ENCODE measurements around the gene PSMG1. TPM values are rescaled to one million over a fixed set of nuclear protein-coding genes. Genes with fewer than 3 reads are reported as not detected.
A peak's percentile ranks its signal among the peaks of the same experiment; 100 is the strongest.

The PSMG1 gene
- polyA plus RNA-seq, 1 of the 3 experiments (the other 2 are of a cell fraction): 39.6 TPM

- peaks cover 29% of the 10 kb centered on the region for H3K79me2 ChIP-seq (ENCODE audit: insufficient read depth)
- POLR2A ChIA-PET: interaction anchor here (1.1 to 1.4 kb wide), 4 partner anchors 11 to 203 kb away, joined by 3 to 10 read pairs (median 4); partner anchors contain the start of gene HMGN1
Observed at GRCh38 chr21:39184050-39184980, 1.1 kb upstream of the PSMG1 start.

DNA sequence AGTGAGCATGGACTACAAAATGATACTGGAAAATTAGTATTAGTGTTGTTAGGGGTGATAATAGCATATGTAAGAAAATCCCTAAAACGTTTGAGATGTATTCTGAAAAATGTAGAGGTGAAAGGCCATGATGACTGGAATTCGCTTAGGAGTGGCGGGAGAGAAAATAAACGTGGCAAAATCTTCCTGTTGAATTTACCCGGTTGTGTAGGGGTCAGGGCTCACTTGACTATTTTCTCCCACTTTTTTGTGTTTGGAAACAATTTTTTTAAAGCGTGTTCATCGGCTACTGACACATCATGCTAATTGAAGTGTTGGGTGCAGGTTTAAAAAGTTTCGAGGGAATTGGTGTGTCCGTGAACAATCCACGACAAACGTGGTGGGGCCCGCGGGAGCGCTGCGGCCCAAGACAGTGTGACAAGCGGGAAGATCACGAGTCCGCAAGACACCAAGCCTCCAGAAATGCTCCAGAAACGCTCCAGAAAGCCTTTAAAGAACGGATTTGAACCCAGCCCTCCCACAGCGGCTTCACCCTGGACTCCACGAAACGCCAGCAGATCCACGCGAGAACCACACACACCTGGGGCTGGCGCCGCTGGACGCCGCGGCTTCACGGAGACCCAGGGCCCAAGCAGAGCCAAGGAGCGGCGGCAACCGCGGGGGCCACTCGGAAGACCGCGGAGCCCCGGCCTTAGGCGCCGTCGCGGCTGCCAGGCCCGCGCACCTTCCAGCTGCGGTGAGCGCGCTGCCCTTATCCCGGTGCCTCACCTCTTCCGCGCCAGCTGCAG is 573 bp downstream of the PSMG1 start:
- peaks cover 37% of the 10 kb centered on the region for H3K79me2 ChIP-seq (ENCODE audit: insufficient read depth)
- H3F3A ChIP-seq (replicated peaks; ENCODE audit: insufficient read depth): peaks cover 8% of the 10 kb centered on the region
- POLR2A ChIA-PET: interaction anchor here (0.8 to 1.4 kb wide), 6 partner anchors 9 to 203 kb away, joined by 3 to 10 read pairs (median 3); partner anchors contain the start of gene HMGN1
- TF ChIP-seq FOXJ3 (CRISPR knock-in tag; IDR thresholded peaks at IDR 0.05) (no peak), MAX (IDR thresholded peaks at IDR 0.05; ENCODE audit: low read depth) (0 out of 2 replicates have a peak, but pooled peaks have one; percentile 3)
- peak overlapping the region; percentile 76 to 87 for H3K27ac ChIP-seq (ENCODE audit: low read depth in 2 of 2, low read length in 1 of 2)
- H3K4me3 ChIP-seq (ENCODE audit: low read depth in 2 of 2, low read length in 1 of 2): peak overlapping the region; percentile 75 to 93
- H3K9me3 ChIP-seq: no peaks in the 10 kb centered on the region
- CTCF ChIA-PET: interaction anchor here (0.9 to 2.9 kb wide), 3 partner anchors 17 to 205 kb away, joined by 3 to 9 read pairs (median 5); no protein-coding TSS in a partner anchor
- peak overlapping the region; percentile 93 for H3K9ac ChIP-seq
- peak overlapping the region; percentile 90 for H3K4me2 ChIP-seq
- 6% methylated on average over 23 of the region's 51 CpGs for WGBS (ENCODE audit: low lambda C conversion rate)
- no peaks in the 10 kb centered on the region for H4K20me1 ChIP-seq (ENCODE audit: insufficient read depth)
- peak overlapping the region; percentile 77; the same call in 1 of the 2 replicates for H2AFZ ChIP-seq (ENCODE audit: low read depth)
- H3K9me2 ChIP-seq: no peaks in the 10 kb centered on the region
- no peak for DNase-seq
- peaks cover 24 to 30% of the 10 kb centered on the region in 2 experiments for H3K36me3 ChIP-seq (replicated peaks in 1 of 2; ENCODE audit: control insufficient read depth in 1 of 2, insufficient read depth in 2 of 2, low read length in 1 of 2)
- H3K4me1 ChIP-seq (ENCODE audit: control insufficient read depth in 1 of 2, insufficient read depth in 2 of 2, low read depth in 1 of 2, low read length in 1 of 2): peaks cover 0 to 11% of the 10 kb centered on the region in 2 experiments; a peak in 3 of 4 replicates
- no peaks in the 10 kb centered on the region for H3K27me3 ChIP-seq (ENCODE audit: insufficient read depth)

More at GRCh38 chr21:39184050-39184980, 1.1 kb upstream of the PSMG1 start:
- CTCF ChIA-PET: interaction anchor here (0.6 to 2.9 kb wide), 4 partner anchors 25 to 679 kb away, joined by 3 to 9 read pairs (median 3); partner anchors contain the start of gene BRWD1
- H3K4me3 ChIP-seq (ENCODE audit: low read depth in 2 of 2, low read length in 1 of 2): peak overlapping the region; percentile 75 to 93
- H3K27me3 ChIP-seq (ENCODE audit: insufficient read depth): no peaks in the 10 kb centered on the region
- no peaks in the 10 kb centered on the region for H4K20me1 ChIP-seq (ENCODE audit: insufficient read depth)
- H3K4me1 ChIP-seq (ENCODE audit: control insufficient read depth in 1 of 2, insufficient read depth in 2 of 2, low read depth in 1 of 2, low read length in 1 of 2): peaks cover 4 to 11% of the 10 kb centered on the region in 2 experiments; a peak in 3 of 4 replicates
- DNase-seq: no peak
- TF ChIP-seq MXI1 (IDR thresholded peaks at IDR 0.05; ENCODE audit: low read depth, low read length) (0 out of 2 replicates have a peak, but pooled peaks have one; percentile 17), SMC3 (IDR thresholded peaks at IDR 0.05; ENCODE audit: low read depth, low read length) (no peak)
- peaks cover 12% of the 10 kb centered on the region for H3F3A ChIP-seq (replicated peaks; ENCODE audit: insufficient read depth)
- peak overlapping the region; percentile 93 for H3K9ac ChIP-seq
- no peaks in the 10 kb centered on the region for H3K9me2 ChIP-seq
- H3K9me3 ChIP-seq: no peaks in the 10 kb centered on the region
- peak overlapping the region; percentile 76 to 87 for H3K27ac ChIP-seq (ENCODE audit: low read depth in 2 of 2, low read length in 1 of 2)
- peak overlapping the region; percentile 90 for H3K4me2 ChIP-seq
- 4% methylated on average over 22 of the region's 22 CpGs for WGBS (ENCODE audit: low lambda C conversion rate)
- peak overlapping the region; percentile 20; the same call in 1 of the 2 replicates for H2AFZ ChIP-seq (ENCODE audit: low read depth)
- peaks cover 18 to 21% of the 10 kb centered on the region in 2 experiments for H3K36me3 ChIP-seq (replicated peaks in 1 of 2; ENCODE audit: control insufficient read depth in 1 of 2, insufficient read depth in 2 of 2, low read length in 1 of 2)

DNA sequence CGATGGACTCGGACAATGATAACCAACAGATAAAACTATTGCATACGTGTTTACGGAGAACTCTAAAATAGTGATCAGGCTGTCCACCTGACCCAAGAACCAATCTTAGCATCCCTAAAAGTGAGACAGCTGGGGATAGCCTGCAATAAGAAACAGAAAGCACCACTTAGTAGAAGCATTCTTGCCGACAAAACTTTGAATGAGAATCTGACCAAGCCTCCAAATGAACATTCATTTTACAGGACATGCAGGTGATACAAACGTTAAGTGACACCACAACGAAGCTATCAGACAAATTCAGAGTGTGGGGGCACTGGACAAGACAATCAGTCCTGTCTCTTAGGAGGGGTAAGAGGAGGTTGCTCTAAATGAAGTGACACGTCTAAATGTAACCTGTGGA is 1.2 kb downstream of the PSMG1 start:
- TF ChIP-seq SIN3A (IDR thresholded peaks at IDR 0.05; ENCODE audit: borderline replicate concordance, low read depth, low read length) (no peak), TEAD4 (IDR thresholded peaks at IDR 0.05; ENCODE audit: borderline replicate concordance, insufficient read depth) (no peak), TAF1 (IDR thresholded peaks at IDR 0.05; ENCODE audit: borderline replicate concordance, low read depth, low read length) (no peak)
- Histone ChIP-seq H3K36me3 (replicated peaks in 1 of 2; ENCODE audit: control insufficient read depth in 1 of 2, insufficient read depth in 2 of 2, low read length in 1 of 2) (peaks cover 30 to 32% of the 10 kb centered on the region in 2 experiments), H3K27me3 (ENCODE audit: insufficient read depth) (no peaks in the 10 kb centered on the region), H3K4me3 (ENCODE audit: low read depth in 2 of 2, low read length in 1 of 2) (peak overlapping the region; percentile 75 to 93), H3K4me2 (peak overlapping the region; percentile 90), H3K9me3 (no peaks in the 10 kb centered on the region), H3K4me1 (ENCODE audit: control insufficient read depth in 1 of 2, insufficient read depth in 2 of 2, low read depth in 1 of 2, low read length in 1 of 2) (peaks cover 0 to 11% of the 10 kb centered on the region in 2 experiments; a peak in 3 of 4 replicates), H4K20me1 (ENCODE audit: insufficient read depth) (no peaks in the 10 kb centered on the region), H3K9me2 (no peaks in the 10 kb centered on the region), H2AFZ (ENCODE audit: low read depth) (no peak overlapping the region), H3F3A (replicated peaks; ENCODE audit: insufficient read depth) (peaks cover 12% of the 10 kb centered on the region), H3K9ac (peak overlapping the region; percentile 93), H3K27ac (ENCODE audit: low read depth in 2 of 2, low read length in 1 of 2) (no peak overlapping the region), H3K79me2 (ENCODE audit: insufficient read depth) (peaks cover 37% of the 10 kb centered on the region)
- POLR2A ChIA-PET: no interaction called here
- WGBS (ENCODE audit: low lambda C conversion rate): 69% methylated on average over 8 of the region's 8 CpGs
- DNase-seq: no peak
- CTCF ChIA-PET: interaction anchor here (0.7 to 2.9 kb wide), 2 partner anchors 40 to 44 kb away, joined by 3 to 9 read pairs; no protein-coding TSS in a partner anchor

Measured in SK-N-SH (cell line).